OCI-LY7 (cell line): ENCODE data around the gene KCNQ1. TPM values are rescaled to one million over a fixed set of nuclear protein-coding genes. Genes with fewer than 3 reads are reported as not detected.

Experiments used
- BruUV-seq: library from RNA; stranded (reverse); fragments of 400-500 nt; replicated peaks from 2 replicates; lab custom pipeline; 2021; lab: Mats Ljungman, UMichigan
- CTCF ChIA-PET: fragments of 300-600 bp; sonication (Branson Sonifier 250); formaldehyde crosslinking; loops from one replicate; lab custom pipeline; 2022; ENCODE audit warnings: antibody characterized with exemption; ENCODE audit not compliant: unreplicated experiment; lab: Charles Lee
- POLR2A ChIA-PET: fragments of 300-600 bp; sonication (Branson Sonifier 250); formaldehyde crosslinking; loops from one replicate; lab custom pipeline; 2022; ENCODE audit warnings: antibody characterized with exemption; lab: Charles Lee
- DNase-seq: peaks from one replicate; pipeline ENCODE4 v3.0.0-alpha.2; 2015; ENCODE audit warnings: low spot score
- H2AFZ ChIP-seq: fragments of 200-600 bp; sonication (generic), shearing (Covaris generic); 2 replicates; pipeline ENCODE4 v1.6.1; 2014; ENCODE audit warnings: mild to moderate bottlenecking, antibody characterized with exemption, low read length, moderate library complexity
- H3K27ac ChIP-seq: fragments of 200-600 bp; sonication (generic); 2 replicates; pipeline ENCODE4 v1.5.1; 2014; ENCODE audit warnings: mixed run types, low read depth, mild to moderate bottlenecking, moderate library complexity, low read length, inconsistent platforms; ENCODE audit not compliant: poor library complexity, severe bottlenecking
- H3K36me3 ChIP-seq: fragments of 200-600 bp; sonication (generic); 2 replicates; pipeline ENCODE4 v1.6.1; 2014; ENCODE audit warnings: mild to moderate bottlenecking, antibody characterized with exemption, low read length, moderate library complexity, mixed read lengths; ENCODE audit not compliant: insufficient read depth
- H3K4me1 ChIP-seq: fragments of 200-600 bp; sonication (generic); 2 replicates; pipeline ENCODE4 v1.5.1; 2014; ENCODE audit warnings: mild to moderate bottlenecking, low read length; ENCODE audit not compliant: insufficient read depth, poor library complexity, severe bottlenecking
- H3K4me2 ChIP-seq: fragments of 200-600 bp; sonication (generic); 2 replicates; pipeline ENCODE4 v1.6.1; 2014; ENCODE audit warnings: mild to moderate bottlenecking, low read length
- H3K4me3 ChIP-seq: fragments of 200-600 bp; sonication (generic); 2 replicates; pipeline ENCODE4 v1.5.1; 2014; ENCODE audit warnings: mild to moderate bottlenecking, low read depth, low read length; ENCODE audit not compliant: poor library complexity, severe bottlenecking
- H3K79me2 ChIP-seq: fragments of 200-600 bp; sonication (generic); 2 replicates; pipeline ENCODE4 v1.6.1; 2016; ENCODE audit warnings: low read depth, mild to moderate bottlenecking, low read length, moderate library complexity, mixed read lengths; ENCODE audit not compliant: insufficient read depth
- H3K9me2 ChIP-seq: fragments of 200-600 bp; sonication (generic); 2 replicates; pipeline ENCODE4 v1.6.1; 2016; ENCODE audit warnings: mild to moderate bottlenecking, low read length, mixed read lengths; ENCODE audit not compliant: insufficient read depth
- H3K9me3 ChIP-seq: fragments of 200-600 bp; sonication (generic); 2 replicates; pipeline ENCODE4 v1.6.1; 2014; ENCODE audit warnings: mild to moderate bottlenecking, mixed run types, low read length, mixed read lengths
- H4K20me1 ChIP-seq: fragments of 200-600 bp; sonication (generic); 2 replicates; pipeline ENCODE4 v1.6.1; 2014; ENCODE audit warnings: mild to moderate bottlenecking, antibody characterized with exemption, low read length, moderate library complexity, mixed read lengths; ENCODE audit not compliant: insufficient read depth
- EZH2phosphoT487 ChIP-seq: fragments of 200-600 bp; sonication (generic); IDR thresholded peaks from 2 replicates; pipeline ENCODE4 v1.6.1; 2018; ENCODE audit warnings: low read depth, borderline replicate concordance, mild to moderate bottlenecking, mixed run types, antibody characterized with exemption, low read length, moderate library complexity, mixed read lengths
- intact Hi-C: fragments of 100-400 bp; cut with micrococcal nuclease; formaldehyde crosslinking; loops from one replicate; pipeline ENCODE4 v1.10.0; 2022; ENCODE audit not compliant: unreplicated experiment
- total RNA-seq, 2 experiments: library from RNA; depleted of rRNA in 1 of 2; stranded (reverse); fragments of >200 nt in 1 of 2; shearing (Covaris generic) in 1 of 2; gene quantifications; 2 replicates each; pipeline ENCODE4 v1.2.3, GENCODE V29; 2014 to 2022
- TF ChIP-seq, protein P1 (sequence below): fragments of 200-600 bp; sonication (generic); conservative IDR thresholded peaks from 2 replicates; pipeline ENCODE4 v1.5.1; 2014; ENCODE audit warnings: mild to moderate bottlenecking, antibody characterized with exemption, low read length, moderate library complexity, mixed read lengths

The KCNQ1 gene
- total RNA-seq, 2 experiments from 2014 or later, result 0.22 to 1.3 TPM

DNA sequence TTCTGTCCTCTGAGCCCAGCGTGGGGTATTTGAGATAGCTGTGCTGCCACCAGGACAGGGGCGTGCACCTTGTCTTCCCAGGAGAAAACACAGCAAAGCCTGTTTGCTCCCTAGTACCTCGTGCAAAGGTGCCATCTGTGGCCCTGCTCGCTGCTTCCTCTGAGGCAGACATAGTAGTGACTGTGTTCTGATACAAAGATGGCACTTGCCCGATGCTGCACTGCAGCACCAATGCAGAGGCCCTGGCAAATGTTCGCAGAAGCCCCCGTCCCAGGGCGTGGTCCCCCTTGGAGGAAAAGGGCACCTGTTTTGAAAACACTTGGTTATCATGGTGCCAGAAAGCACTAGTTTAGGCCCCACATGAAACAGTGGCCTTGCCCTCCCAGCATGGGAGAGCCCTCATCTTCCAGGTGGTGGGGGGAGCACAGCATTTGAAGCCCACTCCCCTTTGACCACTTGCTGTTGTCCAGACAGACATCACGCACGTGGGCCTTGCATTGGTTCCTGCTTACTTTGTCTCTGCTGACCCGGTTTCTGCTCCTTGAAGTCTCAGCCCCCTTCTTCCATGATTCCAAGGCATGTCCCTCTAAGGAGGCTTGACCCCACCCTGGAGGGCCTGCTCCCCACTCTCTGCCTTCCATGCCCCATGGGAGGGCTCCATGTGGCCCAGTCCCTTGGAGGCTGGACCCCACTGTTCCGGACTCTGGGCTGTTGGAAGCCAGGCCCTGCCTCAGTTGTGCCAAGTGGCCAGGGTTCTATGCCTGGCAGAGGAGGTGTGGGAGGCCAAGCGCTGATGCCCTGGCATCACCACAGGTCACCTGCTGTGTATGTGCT, 145.5 kb downstream of the KCNQ1 start:
- H3K4me1 ChIP-seq, result no peaks in the 10 kb centered on the region
- no peak overlapping the region for H3K4me2 ChIP-seq
- no peak overlapping the region for H2AFZ ChIP-seq
- H3K27ac ChIP-seq, result no peak overlapping the region
- no peak for TF ChIP-seq EZH2phosphoT487
- TF ChIP-seq, protein P1, sequence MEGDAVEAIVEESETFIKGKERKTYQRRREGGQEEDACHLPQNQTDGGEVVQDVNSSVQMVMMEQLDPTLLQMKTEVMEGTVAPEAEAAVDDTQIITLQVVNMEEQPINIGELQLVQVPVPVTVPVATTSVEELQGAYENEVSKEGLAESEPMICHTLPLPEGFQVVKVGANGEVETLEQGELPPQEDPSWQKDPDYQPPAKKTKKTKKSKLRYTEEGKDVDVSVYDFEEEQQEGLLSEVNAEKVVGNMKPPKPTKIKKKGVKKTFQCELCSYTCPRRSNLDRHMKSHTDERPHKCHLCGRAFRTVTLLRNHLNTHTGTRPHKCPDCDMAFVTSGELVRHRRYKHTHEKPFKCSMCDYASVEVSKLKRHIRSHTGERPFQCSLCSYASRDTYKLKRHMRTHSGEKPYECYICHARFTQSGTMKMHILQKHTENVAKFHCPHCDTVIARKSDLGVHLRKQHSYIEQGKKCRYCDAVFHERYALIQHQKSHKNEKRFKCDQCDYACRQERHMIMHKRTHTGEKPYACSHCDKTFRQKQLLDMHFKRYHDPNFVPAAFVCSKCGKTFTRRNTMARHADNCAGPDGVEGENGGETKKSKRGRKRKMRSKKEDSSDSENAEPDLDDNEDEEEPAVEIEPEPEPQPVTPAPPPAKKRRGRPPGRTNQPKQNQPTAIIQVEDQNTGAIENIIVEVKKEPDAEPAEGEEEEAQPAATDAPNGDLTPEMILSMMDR, result no peak
- H3K79me2 ChIP-seq, result no peaks in the 10 kb centered on the region
- DNase-seq, result no peak
- ChIA-PET POLR2A (no interaction called here), CTCF (no interaction called here)
- no peaks in the 10 kb centered on the region for H3K9me3 ChIP-seq
- no peaks in the 10 kb centered on the region for H3K9me2 ChIP-seq
- no peak overlapping the region for H3K4me3 ChIP-seq
- no peaks in the 10 kb centered on the region for H3K36me3 ChIP-seq
- BruUV-seq, result no TSS peak
- H4K20me1 ChIP-seq, result no peaks in the 10 kb centered on the region
- intact Hi-C loops, result no loop called here

DNA sequence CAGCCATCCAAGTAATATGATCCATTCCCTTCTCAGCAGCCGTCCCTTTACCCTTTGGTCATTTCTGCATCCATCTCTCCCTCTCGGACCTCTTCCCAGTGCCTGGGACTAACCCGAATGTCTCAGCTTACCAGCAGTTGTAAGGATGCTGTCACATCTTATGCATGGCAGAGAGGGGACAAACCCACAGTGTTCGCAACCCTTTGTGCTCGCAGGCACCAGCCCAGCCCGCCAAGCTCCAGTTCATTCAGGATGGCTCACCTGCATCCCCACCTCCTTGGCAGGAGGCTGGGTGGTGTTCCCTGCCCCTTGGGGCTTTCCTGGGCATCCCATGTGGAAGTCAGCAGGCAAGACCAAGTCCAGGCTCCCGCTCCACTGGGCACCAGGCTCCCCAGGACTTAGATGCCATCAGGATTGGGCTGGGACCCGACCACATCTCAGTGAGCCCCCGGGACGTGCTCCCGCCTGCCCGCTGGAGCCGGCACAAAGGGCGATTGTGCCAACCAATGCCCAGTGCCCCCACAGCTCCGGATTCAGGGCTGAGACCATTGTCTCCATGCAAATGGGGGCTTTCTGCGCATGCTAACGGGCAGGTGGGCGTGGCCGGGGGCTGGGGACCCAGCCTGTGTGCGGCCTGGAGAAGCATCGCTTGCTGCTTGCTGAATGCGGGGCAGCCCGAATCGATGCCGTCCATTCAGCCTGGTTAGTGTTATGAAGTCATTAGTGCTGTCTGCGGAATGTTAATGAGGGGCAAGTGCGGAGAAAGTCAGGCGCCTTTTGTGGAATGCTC, 146.4 kb downstream of the KCNQ1 start:
- H3K79me2 ChIP-seq, result no peaks in the 10 kb centered on the region
- no TSS peak for BruUV-seq
- ChIA-PET CTCF (no interaction called here), POLR2A (no interaction called here)
- no peak overlapping the region for H3K4me3 ChIP-seq
- no peak overlapping the region for H3K4me2 ChIP-seq
- H3K9me3 ChIP-seq, result no peaks in the 10 kb centered on the region
- H3K27ac ChIP-seq, result no peak overlapping the region
- H2AFZ ChIP-seq, result no peak overlapping the region
- no peaks in the 10 kb centered on the region for H3K4me1 ChIP-seq
- no peaks in the 10 kb centered on the region for H3K9me2 ChIP-seq
- H4K20me1 ChIP-seq, result no peaks in the 10 kb centered on the region
- DNase-seq, result no peak
- H3K36me3 ChIP-seq, result no peaks in the 10 kb centered on the region
- intact Hi-C loops, result no loop called here
- TF ChIP-seq EZH2phosphoT487, result no peak
- TF ChIP-seq, protein P1, result no peak

DNA sequence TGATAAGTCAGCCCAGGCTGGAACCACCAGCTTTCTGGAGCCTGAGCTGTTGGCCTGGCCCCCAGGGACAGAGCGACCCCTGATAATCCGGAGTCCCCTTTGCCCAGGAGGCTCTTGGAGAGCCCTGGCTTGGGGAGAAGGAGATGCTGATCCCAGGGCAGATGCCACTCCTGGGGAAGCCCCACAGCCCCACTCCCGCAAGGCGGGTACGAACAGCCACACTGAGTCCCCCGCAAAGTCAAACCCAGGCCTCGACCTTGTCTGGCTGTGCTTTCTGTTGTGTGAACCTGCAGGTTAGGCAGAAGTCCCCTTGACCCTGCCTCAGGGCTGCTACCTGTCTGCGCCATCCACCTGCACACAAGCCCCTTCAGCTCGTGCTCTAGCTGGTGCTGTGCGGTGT, 147.0 kb downstream of the KCNQ1 start:
- BruUV-seq, result no TSS peak

More for the DNA sequence above, 147.0 kb downstream of the KCNQ1 start:
- no peak overlapping the region for H3K4me3 ChIP-seq
- H3K79me2 ChIP-seq, result no peaks in the 10 kb centered on the region
- POLR2A ChIA-PET, result no interaction called here
- no peaks in the 10 kb centered on the region for H3K9me2 ChIP-seq
- H3K27ac ChIP-seq, result no peak overlapping the region
- no peaks in the 10 kb centered on the region for H3K4me1 ChIP-seq
- H3K4me2 ChIP-seq, result no peak overlapping the region
- no peaks in the 10 kb centered on the region for H3K36me3 ChIP-seq
- H3K9me3 ChIP-seq, result no peaks in the 10 kb centered on the region
- H2AFZ ChIP-seq, result no peak overlapping the region
- DNase-seq, result no peak
- no peaks in the 10 kb centered on the region for H4K20me1 ChIP-seq
- intact Hi-C loops, result no loop called here
- TF ChIP-seq, protein P1, result no peak
- CTCF ChIA-PET, result no interaction called here
